ENCODE measurements around the gene AOPEP. TPM values are rescaled to one million over a fixed set of nuclear protein-coding genes. Genes with fewer than 3 reads are reported as not detected.

The AOPEP gene
- total and polyA plus RNA-seq, 8 donors = 73.9 to 407 (median 101) TPM

GRCh38 chr9:94851467-94851866 lies 125.0 kb downstream of the AOPEP start:
- H3K4me1 ChIP-seq = peaks cover 0 to 10% (median 9%) of the 10 kb centered on the region in 4 donors
- DNase-seq = no peak
- H3K27me3 ChIP-seq = no peaks in the 10 kb centered on the region
- H3K27ac ChIP-seq = no peak overlapping the region
- intact Hi-C loops (cut with DNase I; ENCODE audit: low total_unique reads) = no loop called here
- peaks cover 0 to 3% (median 0%) of the 10 kb centered on the region in 4 donors for H3K36me3 ChIP-seq
- WGBS, 5 donors = 86 to 94% (median 91%) methylated on average over 4 of the region's 4 CpGs
- H3K9me3 ChIP-seq = no peaks in the 10 kb centered on the region
- H3K4me3 ChIP-seq = no peak overlapping the region
- TF ChIP-seq EP300 (IDR thresholded peaks at IDR 0.05) (no peak), POLR2A (IDR thresholded peaks at IDR 0.05) (no peak), POLR2AphosphoS5 (IDR thresholded peaks at IDR 0.05) (no peak), CTCF (IDR thresholded peaks at IDR 0.05) (no peak)

GRCh38 chr9:94851892-94852291 lies 125.4 kb downstream of the AOPEP start:
- Histone ChIP-seq H3K27me3 (no peaks in the 10 kb centered on the region), H3K36me3 (peaks cover 0 to 3% (median 0%) of the 10 kb centered on the region in 4 donors), H3K4me3 (no peak overlapping the region), H3K4me1 (peaks cover 0 to 10% (median 9%) of the 10 kb centered on the region in 4 donors), H3K9me3 (no peaks in the 10 kb centered on the region), H3K27ac (no peak overlapping the region)
- DNase-seq = no peak
- intact Hi-C loops (cut with DNase I; ENCODE audit: low total_unique reads) = no loop called here
- 95 to 97% (median 97%) methylated on average over 5 of the region's 5 CpGs for WGBS, 5 donors
- TF ChIP-seq POLR2A (IDR thresholded peaks at IDR 0.05) = no peak
- no peak for TF ChIP-seq POLR2AphosphoS5 (IDR thresholded peaks at IDR 0.05)
- no peak for TF ChIP-seq EP300 (IDR thresholded peaks at IDR 0.05)
- no peak for TF ChIP-seq CTCF (IDR thresholded peaks at IDR 0.05)

GRCh38 chr9:94852373-94852772 lies 125.9 kb downstream of the AOPEP start:
- H3K4me3 ChIP-seq = no peak overlapping the region
- peaks cover 0 to 3% (median 0%) of the 10 kb centered on the region in 4 donors for H3K36me3 ChIP-seq
- intact Hi-C loops (cut with DNase I; ENCODE audit: low total_unique reads) = no loop called here
- no peaks in the 10 kb centered on the region for H3K27me3 ChIP-seq
- no peaks in the 10 kb centered on the region for H3K9me3 ChIP-seq
- H3K27ac ChIP-seq = no peak overlapping the region
- no peak for DNase-seq
- no peak for TF ChIP-seq POLR2AphosphoS5 (IDR thresholded peaks at IDR 0.05)
- TF ChIP-seq CTCF (IDR thresholded peaks at IDR 0.05) = no peak
- no peak for TF ChIP-seq POLR2A (IDR thresholded peaks at IDR 0.05)
- no peak for TF ChIP-seq EP300 (IDR thresholded peaks at IDR 0.05)
- WGBS, 5 donors = 89 to 96% (median 92%) methylated on average over 4 of the region's 4 CpGs
- H3K4me1 ChIP-seq = peaks cover 0 to 10% (median 6%) of the 10 kb centered on the region in 4 donors

- WGBS, 5 donors = 35 to 58% (median 41%) methylated on average over 3 of the region's 3 CpGs
- no peak overlapping the region for H3K4me3 ChIP-seq
- peaks cover 0 to 3% (median 0%) of the 10 kb centered on the region in 4 donors for H3K36me3 ChIP-seq
- H3K27ac ChIP-seq = peak overlapping the region in 4 of 5 donors; percentile 3 to 58 (median 28)
- H3K9me3 ChIP-seq = no peaks in the 10 kb centered on the region
- peak in 1 of 2 donors; percentile 62 for DNase-seq
- TF ChIP-seq POLR2A (IDR thresholded peaks at IDR 0.05) (no peak), POLR2AphosphoS5 (IDR thresholded peaks at IDR 0.05) (peak in 1 of 3 donors; percentile 61), EP300 (IDR thresholded peaks at IDR 0.05) (no peak)
- peaks cover 0 to 4% (median 0%) of the 10 kb centered on the region in 4 donors for H3K4me1 ChIP-seq
- intact Hi-C loops (cut with DNase I; ENCODE audit: low total_unique reads) = no loop called here
- H3K27me3 ChIP-seq = no peaks in the 10 kb centered on the region
Measured at GRCh38 chr9:94853887-94854286, 127.4 kb downstream of the AOPEP start.

- 81 to 89% (median 85%) methylated on average over 5 of the region's 5 CpGs for WGBS, 5 donors
- intact Hi-C loops (cut with DNase I; ENCODE audit: low total_unique reads) = no loop called here
- H3K27me3 ChIP-seq = no peaks in the 10 kb centered on the region
- peaks cover 0 to 2% (median 0%) of the 10 kb centered on the region in 4 donors for H3K36me3 ChIP-seq
- H3K9me3 ChIP-seq = no peaks in the 10 kb centered on the region
- no peak for DNase-seq
- peaks cover 0 to 6% (median 4%) of the 10 kb centered on the region in 4 donors for H3K4me1 ChIP-seq
- no peak overlapping the region for H3K27ac ChIP-seq
- no peak overlapping the region for H3K4me3 ChIP-seq
- TF ChIP-seq POLR2A (IDR thresholded peaks at IDR 0.05) = no peak
- TF ChIP-seq POLR2AphosphoS5 (IDR thresholded peaks at IDR 0.05) = no peak
- no peak for TF ChIP-seq CTCF (IDR thresholded peaks at IDR 0.05)
- TF ChIP-seq EP300 (IDR thresholded peaks at IDR 0.05) = no peak
Measured at GRCh38 chr9:94855903-94856302, 129.4 kb downstream of the AOPEP start.
